Suprapubic skin (tissue), 4 donors: ENCODE results near the gene BLVRB.

Source experiments
- CTCF ChIP-seq, 2 donors: fragments of 200-600 bp in 1 of 2; fragments of 450-650 bp in 1 of 2; sonication (generic) in 1 of 2; IDR thresholded peaks; one replicate each; pipeline ENCODE4 v1.5.1; 2016 to 2019; ENCODE audit warnings: antibody characterized with exemption in 2 of 2, mild to moderate bottlenecking in 1 of 2, moderate library complexity in 1 of 2
- EP300 ChIP-seq: sonication (generic); formaldehyde crosslinking; IDR thresholded peaks from one replicate; pipeline ENCODE4 v1.6.1; 2017; ENCODE audit warnings: antibody characterized with exemption
- POLR2A ChIP-seq, 2 donors: fragments of 450-650 bp; IDR thresholded peaks; one replicate each; pipeline ENCODE4 v1.6.1; 2017; ENCODE audit warnings: antibody characterized with exemption in 2 of 2, mild to moderate bottlenecking in 2 of 2, moderate library complexity in 2 of 2
- POLR2AphosphoS5 ChIP-seq, 3 donors: sonication (generic); formaldehyde crosslinking; IDR thresholded peaks; one replicate each; pipeline ENCODE4 v1.6.1; 2017; ENCODE audit warnings: antibody characterized with exemption in 3 of 3

GRCh38 chr19:40410030-40410389, 55.5 kb downstream of the BLVRB start:
- TF ChIP-seq CTCF (IDR thresholded peaks at IDR 0.05), result no peak
- no peak for TF ChIP-seq POLR2AphosphoS5 (IDR thresholded peaks at IDR 0.05)
- no peak for TF ChIP-seq EP300
- no peak for TF ChIP-seq POLR2A (IDR thresholded peaks at IDR 0.05)
